WI38 (cell line): ENCODE results near the gene TMPRSS11E.
"Not testable (repeated sequence)": the region's sequence is repeated elsewhere in the genome, so short reads cannot be mapped to it uniquely, and the experiment has no call there.

Source experiments
- H3K4me3 ChIP-seq: 2 replicates; pipeline ENCODE4 v1.5.1; 2011; ENCODE audit warnings: low read depth, mild to moderate bottlenecking, control low read depth, low read length
- CTCF ChIP-seq: IDR thresholded peaks from 2 replicates; pipeline ENCODE4 v1.5.1; 2012; ENCODE audit warnings: low read depth, mild to moderate bottlenecking, control low read depth, low read length

The TMPRSS11E gene

DNA sequence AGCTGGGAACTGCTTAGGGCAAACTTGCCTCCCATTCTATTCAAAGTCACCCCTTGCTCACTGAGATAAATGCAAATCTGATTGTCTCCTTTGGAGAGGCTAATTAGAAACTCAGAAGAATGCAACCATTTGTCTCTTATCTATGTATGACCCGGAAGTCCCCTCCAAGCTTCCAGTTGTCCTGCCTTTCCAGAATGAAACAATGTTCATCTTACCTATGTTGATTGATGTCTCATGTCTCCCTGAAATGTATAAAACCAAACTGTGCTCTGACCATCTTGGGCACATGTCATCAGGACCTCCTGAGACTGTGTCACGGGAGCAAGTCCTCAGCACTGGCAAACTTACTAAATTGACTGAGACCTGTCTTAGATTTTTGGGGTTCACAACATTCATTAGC, 37.1 kb upstream of the TMPRSS11E start:
- TF ChIP-seq CTCF, result no peak
- H3K4me3 ChIP-seq, result no peak overlapping the region

DNA sequence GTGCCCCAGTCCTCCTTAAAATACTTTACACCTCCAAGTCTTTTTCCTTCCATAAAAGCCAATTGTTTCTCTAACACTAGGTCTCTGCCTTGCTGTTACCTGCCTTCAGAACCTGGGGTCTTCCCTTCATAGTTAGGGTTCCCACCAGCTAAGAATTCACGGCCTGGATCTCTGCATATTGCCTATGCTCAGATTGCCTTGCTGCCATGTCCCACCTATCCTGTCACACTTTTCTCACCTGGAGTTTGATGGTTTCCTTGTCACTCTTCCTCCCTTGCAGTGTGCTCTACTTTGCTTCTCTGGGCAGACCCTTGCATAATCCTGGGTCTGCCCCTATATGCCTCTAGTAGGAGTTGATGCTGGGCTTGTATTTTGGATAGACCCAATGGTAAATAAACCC, 36.6 kb upstream of the TMPRSS11E start:
- H3K4me3 ChIP-seq, result no peak overlapping the region
- TF ChIP-seq CTCF, result no peak

GRCh38 chr4:68412031-68412430, 35.2 kb upstream of the TMPRSS11E start:
- not testable (repeated sequence) for H3K4me3 ChIP-seq

- H3K4me3 ChIP-seq, result no peak overlapping the region
- no peak for TF ChIP-seq CTCF
These were observed 30.7 kb upstream of the TMPRSS11E start for GRCh38 chr4:68416591-68416990.

GRCh38 chr4:68426516-68426915, 20.7 kb upstream of the TMPRSS11E start:
- no peak for TF ChIP-seq CTCF
- no peak overlapping the region for H3K4me3 ChIP-seq

DNA sequence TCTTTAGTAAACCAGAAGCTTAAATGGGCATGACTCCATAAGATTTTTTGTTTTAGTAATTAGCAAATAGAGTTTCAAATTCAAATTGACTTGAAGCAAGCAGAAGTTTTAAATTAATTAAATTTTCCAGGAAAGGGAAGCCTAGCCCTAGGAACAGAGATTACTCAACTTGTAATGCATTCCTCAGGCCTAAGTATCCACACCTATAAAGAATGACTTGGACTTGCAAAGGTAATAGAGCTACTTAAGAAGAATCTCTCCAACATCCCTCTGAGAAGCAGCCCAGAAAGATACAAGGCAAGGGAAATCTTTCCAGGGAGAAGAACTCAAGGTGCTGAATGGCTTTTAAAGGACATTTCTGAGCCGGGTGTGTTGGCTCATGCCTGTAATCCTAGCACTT, 16.9 kb upstream of the TMPRSS11E start:
- TF ChIP-seq CTCF, result no peak
- no peak overlapping the region for H3K4me3 ChIP-seq

GRCh38 chr4:68432320-68432719, 14.9 kb upstream of the TMPRSS11E start:
- no peak overlapping the region for H3K4me3 ChIP-seq
- TF ChIP-seq CTCF, result no peak

- no peak overlapping the region for H3K4me3 ChIP-seq
- TF ChIP-seq CTCF, result no peak
These were observed 13.7 kb upstream of the TMPRSS11E start for GRCh38 chr4:68433582-68433981.
